MV-4-11 (cell line): ENCODE data around the gene SMIM36.
A peak's percentile ranks its signal among the peaks of the same experiment; 100 is the strongest.
"Not testable (repeated sequence)": the region's sequence is repeated elsewhere in the genome, so short reads cannot be mapped to it uniquely, and the experiment has no call there.

Experiments
- DNase-seq: peaks from one replicate; lab custom pipeline; 2025; lab: John Stamatoyannopoulos, UW

The SMIM36 gene

DNA sequence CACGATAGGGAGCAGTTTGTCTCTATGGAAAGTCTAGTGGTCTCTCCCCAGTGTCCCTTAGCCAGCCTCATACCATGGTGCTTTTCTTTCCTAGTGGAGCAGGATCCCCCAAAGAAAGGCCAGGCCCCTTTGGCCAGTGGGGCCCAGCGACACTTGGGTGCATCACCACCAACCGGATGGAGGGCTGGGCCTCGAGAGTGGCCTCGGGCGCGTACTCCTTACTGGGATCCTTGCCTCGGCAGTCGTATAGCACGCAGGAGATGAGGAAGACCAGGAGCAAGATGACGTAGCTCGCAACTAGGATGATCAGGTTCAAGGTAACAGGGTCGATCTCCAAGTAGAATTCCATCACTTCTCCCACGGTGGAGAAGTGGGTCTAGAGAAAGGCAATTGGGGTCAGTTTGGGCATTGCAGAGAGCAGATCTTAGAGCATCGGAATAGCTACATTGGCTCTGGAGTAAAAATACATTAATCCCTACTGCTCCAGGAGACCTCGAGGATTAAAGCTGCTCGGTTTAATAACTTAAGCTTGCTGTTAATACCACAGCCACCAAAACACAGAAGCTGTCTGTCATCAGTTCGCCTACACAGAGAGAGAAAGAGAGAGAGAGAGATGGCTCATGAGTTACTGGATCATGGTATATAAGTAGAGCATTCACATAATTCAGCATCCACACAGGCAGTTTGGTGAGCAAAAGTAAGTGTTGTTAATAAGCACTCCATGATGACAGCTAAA is at the start of gene SMIM36:
TSS of gene SMIM36 (minus strand) at position 467 of the 736 bp plus-strand sequence.
- DNase-seq = no peak

DNA sequence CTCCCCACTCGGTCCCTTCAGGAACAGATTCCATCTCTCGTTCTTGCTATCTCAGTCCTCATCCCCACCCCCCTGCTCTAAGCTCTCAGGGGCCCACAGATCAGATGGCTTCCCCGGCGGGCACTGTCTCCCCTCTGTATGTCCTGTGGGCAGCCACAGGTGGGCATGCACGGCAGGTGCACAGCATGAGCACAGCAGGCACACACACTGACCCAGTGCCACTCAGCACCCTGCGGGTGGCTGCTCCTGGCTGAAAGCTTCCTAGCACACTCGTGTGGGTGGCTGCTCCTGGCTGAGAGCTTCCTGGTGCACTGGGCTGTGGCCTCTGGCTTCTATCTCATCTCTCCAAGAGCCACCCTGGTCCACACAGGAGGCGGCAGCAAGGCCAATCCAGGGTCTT is 44.5 kb upstream of the SMIM36 start:
- no peak for DNase-seq

DNA sequence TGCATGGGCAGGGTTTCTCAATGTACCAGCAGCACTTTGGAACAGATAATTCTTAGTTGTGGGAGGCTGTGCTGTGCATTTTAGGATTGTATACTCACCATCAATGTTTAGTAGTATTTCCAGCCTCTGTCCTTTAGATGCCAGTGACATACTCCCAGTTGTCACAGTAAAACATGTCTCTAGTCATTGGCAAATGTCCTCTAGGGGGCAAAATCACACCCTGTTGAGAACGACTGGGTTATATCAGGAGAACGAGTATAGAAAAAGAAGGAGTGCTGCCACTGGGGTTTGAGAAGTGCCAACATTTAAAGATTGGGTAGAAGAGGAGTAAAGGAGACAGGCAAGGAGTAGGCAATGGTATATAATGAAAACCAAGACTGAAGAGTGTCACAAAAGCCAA is 37.9 kb upstream of the SMIM36 start:
- peak; percentile 29 for DNase-seq

DNA sequence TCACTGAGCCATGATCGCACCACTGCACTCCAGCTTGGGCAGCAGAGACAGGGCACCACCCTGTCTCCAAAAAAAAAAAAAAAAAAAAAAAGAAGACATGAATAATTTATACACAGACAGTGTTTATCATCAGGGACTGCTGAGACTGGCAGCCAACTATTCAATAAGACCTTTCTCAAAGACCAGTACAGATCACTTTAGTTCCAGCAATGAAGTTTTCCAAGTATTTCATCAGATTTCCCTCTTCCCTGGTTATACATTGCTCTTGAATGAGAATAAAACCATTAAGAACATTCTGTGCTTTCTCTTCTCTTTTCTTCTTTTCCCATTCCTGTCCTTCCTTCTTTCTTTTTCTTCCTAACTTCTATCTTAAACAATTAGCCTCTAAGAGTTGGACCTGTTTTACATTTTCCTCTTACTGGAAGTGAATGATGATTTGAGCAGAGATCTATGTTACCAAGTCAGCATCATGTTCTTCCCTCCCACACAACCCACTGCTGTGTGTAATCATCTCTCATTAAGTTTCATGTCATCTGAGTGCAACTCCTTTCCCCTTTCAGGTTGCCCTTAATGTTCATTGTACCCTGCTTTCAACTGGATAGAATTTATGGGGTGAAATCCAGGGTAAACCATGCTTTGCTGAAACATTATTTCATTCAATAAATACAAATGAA is 35.9 kb upstream of the SMIM36 start:
- no peak for DNase-seq

DNA sequence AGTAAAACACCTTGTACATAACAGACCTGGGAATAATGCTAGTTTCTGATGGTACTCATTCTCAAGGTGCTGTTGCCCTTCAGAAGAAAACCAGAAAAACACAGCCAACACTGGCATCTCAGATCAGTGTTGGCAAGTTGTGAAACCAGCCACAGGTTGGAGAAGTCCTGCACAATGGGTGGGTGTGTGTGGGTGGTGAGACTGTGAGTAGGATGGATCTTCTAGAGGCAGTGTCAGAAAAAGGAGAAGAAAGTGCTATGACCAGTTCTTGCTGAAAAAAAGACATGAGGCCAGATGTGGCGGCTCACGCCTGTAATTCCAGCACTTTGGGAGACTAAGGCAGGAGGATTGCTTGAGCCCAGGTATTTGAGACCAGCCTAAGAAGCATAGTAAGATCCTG is 35.2 kb upstream of the SMIM36 start:
- DNase-seq = no peak

DNA sequence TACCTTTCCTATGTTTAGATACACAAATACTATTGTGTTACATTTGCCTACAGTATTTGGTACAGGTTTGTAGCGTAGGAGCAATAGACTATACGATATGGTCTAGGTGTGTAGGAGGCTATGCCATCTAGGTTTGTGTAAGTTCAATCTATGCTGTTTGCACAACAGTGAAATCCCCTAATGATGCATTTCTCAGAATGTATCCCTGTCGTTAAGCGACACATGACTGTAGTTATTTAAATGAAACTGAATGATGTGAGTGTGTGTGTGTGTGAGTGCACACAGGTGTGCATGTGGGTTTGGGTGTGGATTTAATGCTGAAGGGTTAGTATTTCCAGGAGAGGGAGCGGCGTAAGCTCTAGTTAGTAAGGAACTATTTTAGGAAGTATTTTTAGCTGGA is 34.6 kb upstream of the SMIM36 start:
- DNase-seq = no peak

DNA sequence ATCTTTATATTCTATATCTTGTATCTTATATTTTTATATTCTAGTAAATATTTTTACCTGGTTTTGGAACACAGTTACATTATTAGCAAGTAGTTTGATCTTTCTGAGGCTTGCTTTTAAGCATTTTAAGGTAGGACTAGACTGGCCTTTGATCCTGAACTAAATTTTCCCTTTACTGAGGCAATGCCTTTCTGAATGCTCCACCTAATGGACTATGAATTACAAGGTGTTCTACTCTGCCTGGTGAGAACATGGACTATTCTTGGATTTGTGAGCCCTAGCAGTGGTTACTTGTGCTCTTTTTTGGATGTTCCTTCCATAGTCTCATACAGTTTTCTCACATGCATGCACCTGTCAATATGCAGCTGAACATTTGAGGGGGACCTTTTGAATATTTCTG is 32.5 kb upstream of the SMIM36 start:
- no peak for DNase-seq

DNA sequence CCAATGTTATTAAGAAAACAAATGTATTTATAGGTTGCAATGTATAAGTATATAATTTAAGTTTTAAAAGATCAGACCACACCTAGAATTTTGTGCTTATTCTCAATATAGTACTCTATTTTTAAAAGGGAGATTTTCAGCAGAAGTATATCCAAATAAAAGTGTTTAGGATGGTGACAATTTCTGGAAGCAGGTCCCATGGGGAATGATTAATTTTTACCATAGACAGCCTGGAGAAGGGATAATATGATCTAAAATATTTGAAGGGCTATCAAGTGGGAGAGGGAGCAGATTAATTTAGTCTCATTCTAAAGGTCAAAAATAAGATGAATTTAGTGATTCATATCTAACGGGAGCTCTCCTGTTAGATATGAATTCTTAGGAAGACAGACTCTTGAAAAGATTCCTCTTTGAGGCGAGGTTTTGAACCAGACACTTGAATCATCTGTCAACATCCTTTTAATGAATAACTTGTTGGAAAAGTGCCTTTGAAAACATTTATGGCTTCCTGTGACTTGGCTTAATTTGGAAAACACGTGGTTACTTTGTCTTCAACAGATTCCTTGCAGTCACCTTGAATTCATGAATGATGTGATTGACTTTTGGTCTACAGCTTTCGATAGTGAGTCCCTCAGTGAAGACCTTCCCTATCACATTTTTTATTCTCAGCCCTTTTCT is 29.3 kb upstream of the SMIM36 start:
- no peak for DNase-seq

DNA sequence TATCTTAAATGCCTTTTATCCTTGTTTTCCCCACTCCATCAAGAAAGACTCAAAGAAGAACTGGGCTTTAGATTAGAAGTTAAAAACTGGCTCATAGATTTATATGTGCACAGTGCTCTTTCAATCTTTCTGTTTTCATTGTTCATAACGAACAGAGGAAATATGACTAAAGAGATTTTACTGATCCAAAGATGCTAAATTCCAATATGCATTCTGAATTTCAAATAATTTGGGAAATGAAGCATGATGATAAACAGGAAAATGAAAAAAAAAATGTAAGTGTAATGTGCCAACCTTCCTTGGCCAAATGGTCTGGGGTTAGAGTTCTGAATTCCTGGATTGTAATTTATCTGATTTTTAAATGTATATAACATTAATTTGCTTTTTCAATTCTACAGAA is 25.0 kb upstream of the SMIM36 start:
- DNase-seq = no peak

DNA sequence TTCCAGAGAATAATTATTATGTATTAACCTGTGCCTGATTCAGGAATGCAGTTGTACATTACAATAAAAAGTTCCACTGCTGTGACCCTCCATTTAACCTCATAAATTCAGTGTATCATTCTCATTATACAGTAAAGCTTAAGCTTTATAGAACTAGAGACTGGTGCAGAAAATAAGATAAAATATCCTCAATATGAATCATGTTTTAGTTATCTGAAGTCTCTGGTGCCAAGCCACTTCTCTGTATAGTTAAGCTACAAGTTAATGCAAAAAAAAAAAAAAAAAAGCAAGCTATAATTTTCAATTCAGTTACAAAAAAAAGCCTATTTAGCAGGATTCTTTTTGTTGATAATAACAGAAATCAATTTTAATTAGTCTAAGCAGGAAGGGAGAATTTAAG is 22.4 kb upstream of the SMIM36 start:
- DNase-seq = no peak

DNA sequence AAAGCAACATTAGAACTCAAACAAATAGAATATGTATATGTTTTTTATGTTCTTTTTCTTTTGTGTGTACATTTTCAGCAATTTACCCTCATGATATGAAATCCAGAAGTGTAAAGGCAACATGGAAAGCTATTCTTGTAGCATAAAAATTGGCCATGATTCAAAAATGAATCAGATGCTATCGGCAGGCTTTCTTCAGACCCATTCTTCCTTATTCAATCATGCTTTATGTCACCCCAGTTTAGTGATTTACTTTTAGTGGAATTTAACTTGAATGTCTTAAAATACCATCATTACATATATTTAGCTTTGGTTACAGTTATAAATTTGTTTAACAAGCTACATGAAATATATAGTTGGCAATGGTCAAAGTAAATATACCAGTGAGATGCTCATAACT is 21.4 kb upstream of the SMIM36 start:
- DNase-seq = no peak

DNA sequence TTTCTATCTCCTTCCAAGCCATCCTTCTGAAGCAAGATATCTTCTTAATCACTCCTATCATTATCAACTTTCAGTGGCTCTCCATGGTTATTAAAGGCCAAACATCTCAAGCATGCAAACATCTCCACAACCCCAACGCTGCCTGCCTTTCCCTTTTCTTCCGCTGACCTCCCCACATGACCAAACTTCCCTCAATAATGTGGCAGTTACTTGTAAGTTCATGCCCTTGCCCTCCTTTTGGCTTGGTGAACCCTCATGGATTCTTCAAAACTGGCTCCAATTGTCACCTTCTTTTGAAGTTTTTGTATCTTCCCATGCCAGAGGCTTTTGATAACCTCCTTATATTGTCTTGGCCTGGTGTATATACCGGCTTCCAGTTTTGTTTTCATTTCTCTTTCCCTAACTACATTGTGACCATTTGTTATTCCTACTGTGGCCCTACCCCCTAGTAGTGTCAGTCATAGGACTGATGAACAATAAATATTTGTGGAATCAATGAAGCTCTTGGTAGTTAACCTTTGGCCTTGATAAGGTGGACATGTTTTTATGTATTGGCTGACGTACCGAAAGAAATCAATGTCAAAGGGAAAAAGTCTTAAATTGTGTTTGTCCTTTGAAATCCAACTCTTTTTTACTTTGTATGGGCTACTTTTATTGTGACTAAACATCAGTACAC is 19.9 kb upstream of the SMIM36 start:
- DNase-seq = no peak

DNA sequence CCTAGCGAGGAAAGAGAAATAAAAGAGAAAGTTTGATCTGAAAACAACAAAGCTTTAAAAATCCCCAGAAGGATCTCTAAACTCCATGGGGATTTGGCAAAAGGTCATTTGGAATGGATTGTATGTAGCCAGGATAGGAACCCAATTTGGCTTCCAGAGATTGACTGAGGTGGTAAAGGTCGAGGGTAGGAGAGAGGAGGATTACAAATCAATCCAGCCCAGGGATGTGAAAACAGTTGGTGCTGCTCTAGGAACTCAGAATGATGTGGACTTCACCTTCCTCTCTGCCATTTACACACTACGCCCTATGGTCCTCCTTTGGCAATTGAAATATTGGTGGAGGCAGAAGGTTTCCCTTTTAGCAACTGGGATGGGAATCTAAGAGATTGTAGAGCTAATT is 18.8 kb upstream of the SMIM36 start:
- DNase-seq = no peak

DNA sequence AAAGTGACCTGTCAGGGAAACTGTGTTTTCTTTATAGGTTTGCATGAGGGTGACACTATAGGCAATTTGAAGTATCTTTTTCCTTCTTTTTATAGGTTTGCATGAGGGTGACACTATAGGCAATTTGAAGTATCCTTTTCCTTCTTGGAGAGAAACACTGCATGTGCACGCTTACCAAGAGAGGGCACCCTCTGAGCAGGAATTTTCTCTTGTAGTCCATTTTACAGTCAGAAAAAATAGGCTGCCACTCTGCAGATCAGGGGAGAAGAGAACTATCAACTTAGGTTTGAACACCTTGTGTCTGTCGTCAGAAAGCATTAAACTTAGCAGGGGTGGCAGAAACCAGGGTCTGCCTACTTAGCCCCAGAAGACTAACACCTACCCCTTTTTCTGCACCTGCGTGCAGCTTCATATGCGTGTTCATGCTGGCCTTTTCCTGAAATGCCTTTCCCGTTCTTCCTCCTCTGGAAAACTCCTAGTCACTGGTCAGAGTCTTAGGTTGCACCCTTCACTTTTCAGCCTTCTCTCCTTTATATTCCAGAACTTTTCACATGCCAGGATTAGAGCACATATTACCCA is 16.4 kb upstream of the SMIM36 start:
- DNase-seq = peak; percentile 26

DNA sequence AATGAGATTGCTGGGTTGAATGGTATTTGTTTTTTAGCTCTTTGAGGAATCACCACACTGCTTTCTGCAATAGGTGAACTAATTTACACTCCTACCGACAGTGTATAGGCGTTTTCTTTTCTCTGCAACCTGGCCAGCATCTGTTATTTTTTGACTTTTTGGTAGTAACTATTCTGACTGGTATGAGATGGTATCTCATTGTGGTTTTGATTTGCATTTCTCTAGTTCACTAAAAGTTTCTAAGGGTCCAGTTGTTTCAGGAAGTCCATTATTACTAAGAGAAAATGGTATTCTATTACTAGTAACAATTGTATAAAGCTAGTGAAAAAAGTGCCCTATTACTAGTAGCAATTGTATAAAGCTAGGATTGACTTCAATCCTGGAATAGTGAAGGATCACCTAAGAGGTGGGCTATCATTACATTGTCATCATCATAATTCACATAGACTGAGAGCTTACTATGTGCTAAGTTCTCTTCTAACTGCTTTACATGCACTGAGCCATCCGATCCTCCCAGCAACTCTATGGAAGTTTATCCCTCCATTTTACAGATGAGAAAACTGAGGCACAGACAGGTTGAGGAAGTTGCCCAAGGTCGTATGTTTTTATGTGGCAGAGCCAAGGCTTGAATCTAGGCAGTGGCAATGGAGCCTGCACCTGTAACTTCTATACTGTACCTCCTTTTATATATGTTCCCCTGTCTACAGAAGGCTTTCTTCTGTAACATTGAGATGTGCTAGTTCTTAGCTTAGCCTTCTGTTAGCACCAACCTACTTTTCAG is 13.4 kb upstream of the SMIM36 start:
- no peak for DNase-seq

DNA sequence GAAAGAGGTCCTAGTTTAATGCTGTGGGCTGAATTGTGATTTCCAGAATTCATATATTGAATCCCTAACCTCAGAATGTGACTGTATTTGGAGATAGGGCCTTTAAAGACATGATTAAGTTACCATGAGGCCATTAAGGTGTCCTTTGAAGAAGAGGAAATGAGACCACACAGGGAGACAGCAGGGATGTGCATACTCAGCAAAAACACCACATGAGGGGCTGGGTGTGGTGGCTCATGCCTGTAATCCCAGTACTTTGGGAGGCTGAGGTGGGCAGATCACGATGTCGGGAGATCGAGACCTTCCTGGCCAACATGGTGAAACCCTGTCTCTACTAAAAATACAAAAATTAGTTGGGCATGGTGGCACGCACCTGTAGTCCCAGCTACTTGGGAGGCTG is 11.8 kb upstream of the SMIM36 start:
- DNase-seq = not testable (repeated sequence)

DNA sequence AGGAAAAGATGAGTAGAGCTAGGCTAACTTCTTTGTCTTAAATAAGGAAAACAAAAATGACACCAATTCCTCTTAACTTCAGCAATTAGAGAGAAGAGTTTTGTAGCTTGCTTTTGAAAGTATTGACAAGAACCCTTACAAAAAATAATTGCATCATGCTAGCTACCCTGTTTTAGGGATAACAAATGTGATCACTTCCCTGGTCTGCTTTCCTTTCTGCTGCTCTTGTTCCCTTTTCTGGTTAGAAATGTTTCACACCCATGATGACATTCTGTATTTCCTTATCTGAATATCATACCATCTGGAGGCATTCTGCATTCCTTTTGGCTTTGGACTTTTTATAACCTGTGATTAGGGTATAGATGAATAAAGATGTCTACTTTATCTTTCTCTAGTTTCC is 9.9 kb upstream of the SMIM36 start:
- peak; percentile 90 for DNase-seq

DNA sequence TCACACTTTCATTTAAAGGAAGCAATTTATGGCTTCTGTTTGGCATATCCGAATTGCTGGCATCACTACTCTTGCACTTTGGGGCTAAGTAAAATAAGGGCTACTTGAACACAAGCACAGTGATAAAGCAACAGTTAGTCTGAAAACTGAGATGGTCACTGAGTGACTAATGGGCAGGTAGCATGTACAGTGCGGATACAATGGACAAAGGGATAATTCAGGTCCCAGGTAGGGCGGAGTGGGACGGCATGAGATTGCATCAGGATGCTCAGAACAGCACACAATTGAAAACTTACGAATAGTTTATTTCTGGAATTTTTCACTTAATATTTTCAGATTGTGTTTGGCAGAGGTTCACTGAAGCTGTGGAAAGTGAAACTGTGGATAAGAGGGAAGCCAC is 9.2 kb upstream of the SMIM36 start:
- no peak for DNase-seq

DNA sequence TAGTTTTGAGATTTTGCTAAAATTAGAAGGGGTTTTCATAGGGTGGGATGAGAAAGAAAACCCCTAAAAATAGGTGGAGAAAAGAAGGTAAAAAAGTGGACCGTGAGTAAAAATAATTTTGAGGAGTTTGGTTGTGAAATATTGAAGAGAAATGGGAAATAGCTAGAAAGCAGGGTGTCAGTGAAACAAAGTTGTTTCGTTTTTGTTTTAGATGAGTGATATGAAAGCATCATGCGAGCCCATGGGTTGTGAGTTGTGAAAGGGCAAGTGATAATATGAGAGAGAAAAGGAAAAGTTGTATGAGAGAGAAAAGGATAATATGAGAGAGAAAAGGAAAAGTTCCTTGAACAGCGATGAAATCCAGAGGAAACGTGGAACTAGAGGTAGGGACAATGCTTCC is 7.3 kb upstream of the SMIM36 start:
- DNase-seq = no peak

DNA sequence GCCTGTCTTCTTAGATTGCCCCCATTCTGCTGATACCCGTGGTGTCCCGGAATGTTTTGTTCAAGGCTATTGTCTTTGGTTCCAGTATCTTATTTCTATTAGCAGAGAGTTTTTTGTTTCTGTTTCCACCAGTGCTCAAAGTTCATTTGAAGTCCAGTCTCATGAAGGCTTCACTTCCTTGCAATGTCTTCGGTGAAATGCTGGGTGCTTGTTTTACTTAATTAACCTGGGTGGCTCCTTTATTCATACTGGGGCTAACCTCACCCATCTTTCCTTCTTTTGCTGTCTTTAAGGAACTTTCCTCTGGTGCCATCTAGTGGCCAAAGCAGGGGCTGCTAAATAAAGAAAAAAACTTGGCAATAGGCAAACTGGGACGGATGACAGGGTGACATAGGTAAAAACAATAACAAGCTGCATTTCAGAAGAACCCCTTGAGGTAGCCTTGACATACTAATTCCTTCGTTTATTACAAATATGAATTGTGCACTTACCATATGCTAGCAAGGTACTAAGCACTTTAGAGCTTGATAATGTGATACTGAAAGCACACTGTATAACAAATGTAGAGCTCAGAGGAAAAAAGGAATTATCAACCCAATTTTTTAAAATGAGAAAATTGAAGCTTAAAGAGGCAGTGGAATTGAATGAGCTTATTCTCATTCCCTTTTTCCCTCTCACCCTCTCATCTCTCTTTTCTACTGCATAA is 2.8 kb upstream of the SMIM36 start:
- peak; percentile 51 for DNase-seq

DNA sequence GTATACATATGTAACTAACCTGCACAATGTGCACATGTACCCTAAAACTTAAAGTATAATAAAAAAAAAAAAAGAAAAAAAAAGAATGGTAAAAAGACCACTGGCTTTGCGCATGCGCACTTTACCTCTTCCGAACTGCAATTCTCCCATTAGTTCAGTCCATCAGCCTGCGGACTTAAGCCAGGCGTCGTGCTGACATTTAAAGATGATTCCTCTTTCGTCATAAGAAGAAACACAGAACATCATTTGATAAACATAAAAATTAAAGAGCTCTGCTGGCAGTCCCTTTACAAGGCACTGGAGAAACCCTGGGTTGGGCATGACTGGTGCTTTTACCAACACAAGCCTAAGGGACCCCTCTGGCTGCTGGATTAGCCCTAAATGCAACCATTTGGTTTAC is 3.6 kb downstream of the SMIM36 start:
- not testable (repeated sequence) for DNase-seq
